ENCODE measurements around the gene SLC4A1. TPM values are rescaled to one million over a fixed set of nuclear protein-coding genes. Genes with fewer than 3 reads are reported as not detected.
A peak's percentile ranks its signal among the peaks of the same experiment; 100 is the strongest.

Gene SLC4A1
- total RNA-seq, 1 experiment from 2014 or later, result not detected

DNA sequence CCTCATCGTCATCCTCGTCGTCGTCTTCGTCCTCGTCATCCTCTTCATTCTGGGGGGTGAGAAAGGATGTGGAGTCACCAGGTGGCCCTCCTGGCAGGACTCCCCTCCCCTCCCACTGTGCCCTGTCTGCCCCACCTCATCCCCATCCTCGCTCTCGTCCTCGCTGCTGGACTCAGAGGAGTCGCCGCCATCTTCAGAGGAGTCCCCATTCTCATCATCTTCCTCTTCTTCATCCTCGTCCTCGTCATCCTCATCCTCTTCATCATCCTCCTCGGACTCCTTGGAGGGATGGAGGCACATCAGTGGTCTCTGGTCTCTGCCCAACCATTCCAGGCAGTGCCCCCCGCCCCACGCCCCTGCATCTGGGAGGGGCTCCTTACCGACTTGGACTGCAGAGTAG lies 60.6 kb downstream of the SLC4A1 start:
- ATAC-seq, result no peak
- no peaks in the 10 kb centered on the region for H3K27me3 Mint-ChIP-seq (ENCODE audit: low read depth)
- TF ChIP-seq RORB (CRISPR knock-in tag; IDR thresholded peaks at IDR 0.05) (no peak), CREM (CRISPR knock-in tag; IDR thresholded peaks at IDR 0.05) (no peak), NR1H2 (CRISPR knock-in tag; IDR thresholded peaks at IDR 0.05) (no peak), GRHL2 (CRISPR knock-in tag; IDR thresholded peaks at IDR 0.05; ENCODE audit: insufficient replicate concordance, severe bottlenecking) (no peak)
- TF ChIP-seq, protein P1, sequence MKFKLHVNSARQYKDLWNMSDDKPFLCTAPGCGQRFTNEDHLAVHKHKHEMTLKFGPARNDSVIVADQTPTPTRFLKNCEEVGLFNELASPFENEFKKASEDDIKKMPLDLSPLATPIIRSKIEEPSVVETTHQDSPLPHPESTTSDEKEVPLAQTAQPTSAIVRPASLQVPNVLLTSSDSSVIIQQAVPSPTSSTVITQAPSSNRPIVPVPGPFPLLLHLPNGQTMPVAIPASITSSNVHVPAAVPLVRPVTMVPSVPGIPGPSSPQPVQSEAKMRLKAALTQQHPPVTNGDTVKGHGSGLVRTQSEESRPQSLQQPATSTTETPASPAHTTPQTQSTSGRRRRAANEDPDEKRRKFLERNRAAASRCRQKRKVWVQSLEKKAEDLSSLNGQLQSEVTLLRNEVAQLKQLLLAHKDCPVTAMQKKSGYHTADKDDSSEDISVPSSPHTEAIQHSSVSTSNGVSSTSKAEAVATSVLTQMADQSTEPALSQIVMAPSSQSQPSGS (CRISPR knock-in tag; IDR thresholded peaks at IDR 0.05; ENCODE audit: borderline replicate concordance, low read depth), result no peak
- TF ChIP-seq, protein P2, sequence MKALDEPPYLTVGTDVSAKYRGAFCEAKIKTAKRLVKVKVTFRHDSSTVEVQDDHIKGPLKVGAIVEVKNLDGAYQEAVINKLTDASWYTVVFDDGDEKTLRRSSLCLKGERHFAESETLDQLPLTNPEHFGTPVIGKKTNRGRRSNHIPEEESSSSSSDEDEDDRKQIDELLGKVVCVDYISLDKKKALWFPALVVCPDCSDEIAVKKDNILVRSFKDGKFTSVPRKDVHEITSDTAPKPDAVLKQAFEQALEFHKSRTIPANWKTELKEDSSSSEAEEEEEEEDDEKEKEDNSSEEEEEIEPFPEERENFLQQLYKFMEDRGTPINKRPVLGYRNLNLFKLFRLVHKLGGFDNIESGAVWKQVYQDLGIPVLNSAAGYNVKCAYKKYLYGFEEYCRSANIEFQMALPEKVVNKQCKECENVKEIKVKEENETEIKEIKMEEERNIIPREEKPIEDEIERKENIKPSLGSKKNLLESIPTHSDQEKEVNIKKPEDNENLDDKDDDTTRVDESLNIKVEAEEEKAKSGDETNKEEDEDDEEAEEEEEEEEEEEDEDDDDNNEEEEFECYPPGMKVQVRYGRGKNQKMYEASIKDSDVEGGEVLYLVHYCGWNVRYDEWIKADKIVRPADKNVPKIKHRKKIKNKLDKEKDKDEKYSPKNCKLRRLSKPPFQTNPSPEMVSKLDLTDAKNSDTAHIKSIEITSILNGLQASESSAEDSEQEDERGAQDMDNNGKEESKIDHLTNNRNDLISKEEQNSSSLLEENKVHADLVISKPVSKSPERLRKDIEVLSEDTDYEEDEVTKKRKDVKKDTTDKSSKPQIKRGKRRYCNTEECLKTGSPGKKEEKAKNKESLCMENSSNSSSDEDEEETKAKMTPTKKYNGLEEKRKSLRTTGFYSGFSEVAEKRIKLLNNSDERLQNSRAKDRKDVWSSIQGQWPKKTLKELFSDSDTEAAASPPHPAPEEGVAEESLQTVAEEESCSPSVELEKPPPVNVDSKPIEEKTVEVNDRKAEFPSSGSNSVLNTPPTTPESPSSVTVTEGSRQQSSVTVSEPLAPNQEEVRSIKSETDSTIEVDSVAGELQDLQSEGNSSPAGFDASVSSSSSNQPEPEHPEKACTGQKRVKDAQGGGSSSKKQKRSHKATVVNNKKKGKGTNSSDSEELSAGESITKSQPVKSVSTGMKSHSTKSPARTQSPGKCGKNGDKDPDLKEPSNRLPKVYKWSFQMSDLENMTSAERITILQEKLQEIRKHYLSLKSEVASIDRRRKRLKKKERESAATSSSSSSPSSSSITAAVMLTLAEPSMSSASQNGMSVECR (CRISPR knock-in tag; IDR thresholded peaks at IDR 0.05; ENCODE audit: borderline replicate concordance), result no peak
- TF ChIP-seq, protein P3, sequence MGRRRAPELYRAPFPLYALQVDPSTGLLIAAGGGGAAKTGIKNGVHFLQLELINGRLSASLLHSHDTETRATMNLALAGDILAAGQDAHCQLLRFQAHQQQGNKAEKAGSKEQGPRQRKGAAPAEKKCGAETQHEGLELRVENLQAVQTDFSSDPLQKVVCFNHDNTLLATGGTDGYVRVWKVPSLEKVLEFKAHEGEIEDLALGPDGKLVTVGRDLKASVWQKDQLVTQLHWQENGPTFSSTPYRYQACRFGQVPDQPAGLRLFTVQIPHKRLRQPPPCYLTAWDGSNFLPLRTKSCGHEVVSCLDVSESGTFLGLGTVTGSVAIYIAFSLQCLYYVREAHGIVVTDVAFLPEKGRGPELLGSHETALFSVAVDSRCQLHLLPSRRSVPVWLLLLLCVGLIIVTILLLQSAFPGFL (CRISPR knock-in tag; IDR thresholded peaks at IDR 0.05; ENCODE audit: borderline replicate concordance), result no peak
- H3K4me3 Mint-ChIP-seq, result no peak overlapping the region
- peaks cover 29% of the 10 kb centered on the region for H3K36me3 Mint-ChIP-seq
- peak overlapping the region; percentile 26; the same call in 1 of the 2 replicates for H3K27ac Mint-ChIP-seq
- CTCF ChIA-PET, result interaction anchor here (0.7 to 2.6 kb wide), 7 partner anchors 11 to 263 kb away, joined by 3 to 20 read pairs (median 5); partner anchors contain the start of gene GRN
- H3K4me1 Mint-ChIP-seq, result peaks cover 26% of the 10 kb centered on the region
- no peaks in the 10 kb centered on the region for H3K9me3 Mint-ChIP-seq
- POLR2A ChIA-PET, result interaction anchor here (0.6 to 0.9 kb wide), 3 partner anchors 48 to 1036 kb away, joined by 3 to 5 read pairs (median 4); partner anchors contain the start of gene NBR1
- DNase-seq (ENCODE audit: low spot score), result no peak

DNA sequence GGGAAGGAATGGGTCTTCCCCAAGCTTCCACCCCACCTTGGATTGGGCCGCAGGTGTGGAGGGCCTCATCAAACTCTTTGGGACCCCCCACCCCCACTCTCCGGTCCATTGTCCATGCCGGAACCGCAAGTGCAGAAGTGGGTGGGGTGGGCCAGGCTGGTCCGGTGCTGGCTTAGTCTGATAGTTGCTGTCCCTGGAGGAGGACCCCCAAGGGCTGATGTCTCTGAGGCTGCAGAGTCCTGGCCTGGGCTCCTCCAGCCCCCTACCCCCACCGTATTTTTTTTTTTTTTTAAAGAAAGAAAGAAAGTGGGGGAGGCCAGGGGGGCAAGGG lies 61.1 kb downstream of the SLC4A1 start:
- CTCF ChIA-PET, result interaction anchor here (0.6 to 2.6 kb wide), 19 partner anchors 11 to 990 kb away, joined by 3 to 20 read pairs (median 5); partner anchors contain the start of genes GRN, HDAC5, RUNDC3A and SLC25A39
- H3K27me3 Mint-ChIP-seq (ENCODE audit: low read depth), result no peaks in the 10 kb centered on the region
- ATAC-seq (no peak), DNase-seq (ENCODE audit: low spot score) (no peak)
- H3K36me3 Mint-ChIP-seq, result peaks cover 28% of the 10 kb centered on the region
- no peak overlapping the region for H3K27ac Mint-ChIP-seq
- no peak overlapping the region for H3K4me3 Mint-ChIP-seq
- POLR2A ChIA-PET, result interaction anchor here (0.6 to 1.1 kb wide), 4 partner anchors 11 to 1035 kb away, joined by 3 to 5 read pairs (median 4); partner anchors contain the start of gene NBR1
- H3K9me3 Mint-ChIP-seq, result no peaks in the 10 kb centered on the region
- TF ChIP-seq NFATC4 (CRISPR knock-in tag; IDR thresholded peaks at IDR 0.05), result no peak
- no peak for TF ChIP-seq GRHL2 (CRISPR knock-in tag; IDR thresholded peaks at IDR 0.05; ENCODE audit: insufficient replicate concordance, severe bottlenecking)
- TF ChIP-seq, protein P4, sequence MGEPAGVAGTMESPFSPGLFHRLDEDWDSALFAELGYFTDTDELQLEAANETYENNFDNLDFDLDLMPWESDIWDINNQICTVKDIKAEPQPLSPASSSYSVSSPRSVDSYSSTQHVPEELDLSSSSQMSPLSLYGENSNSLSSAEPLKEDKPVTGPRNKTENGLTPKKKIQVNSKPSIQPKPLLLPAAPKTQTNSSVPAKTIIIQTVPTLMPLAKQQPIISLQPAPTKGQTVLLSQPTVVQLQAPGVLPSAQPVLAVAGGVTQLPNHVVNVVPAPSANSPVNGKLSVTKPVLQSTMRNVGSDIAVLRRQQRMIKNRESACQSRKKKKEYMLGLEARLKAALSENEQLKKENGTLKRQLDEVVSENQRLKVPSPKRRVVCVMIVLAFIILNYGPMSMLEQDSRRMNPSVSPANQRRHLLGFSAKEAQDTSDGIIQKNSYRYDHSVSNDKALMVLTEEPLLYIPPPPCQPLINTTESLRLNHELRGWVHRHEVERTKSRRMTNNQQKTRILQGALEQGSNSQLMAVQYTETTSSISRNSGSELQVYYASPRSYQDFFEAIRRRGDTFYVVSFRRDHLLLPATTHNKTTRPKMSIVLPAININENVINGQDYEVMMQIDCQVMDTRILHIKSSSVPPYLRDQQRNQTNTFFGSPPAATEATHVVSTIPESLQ (CRISPR knock-in tag; IDR thresholded peaks at IDR 0.05), result no peak
- H3K4me1 Mint-ChIP-seq, result peaks cover 26% of the 10 kb centered on the region

DNA sequence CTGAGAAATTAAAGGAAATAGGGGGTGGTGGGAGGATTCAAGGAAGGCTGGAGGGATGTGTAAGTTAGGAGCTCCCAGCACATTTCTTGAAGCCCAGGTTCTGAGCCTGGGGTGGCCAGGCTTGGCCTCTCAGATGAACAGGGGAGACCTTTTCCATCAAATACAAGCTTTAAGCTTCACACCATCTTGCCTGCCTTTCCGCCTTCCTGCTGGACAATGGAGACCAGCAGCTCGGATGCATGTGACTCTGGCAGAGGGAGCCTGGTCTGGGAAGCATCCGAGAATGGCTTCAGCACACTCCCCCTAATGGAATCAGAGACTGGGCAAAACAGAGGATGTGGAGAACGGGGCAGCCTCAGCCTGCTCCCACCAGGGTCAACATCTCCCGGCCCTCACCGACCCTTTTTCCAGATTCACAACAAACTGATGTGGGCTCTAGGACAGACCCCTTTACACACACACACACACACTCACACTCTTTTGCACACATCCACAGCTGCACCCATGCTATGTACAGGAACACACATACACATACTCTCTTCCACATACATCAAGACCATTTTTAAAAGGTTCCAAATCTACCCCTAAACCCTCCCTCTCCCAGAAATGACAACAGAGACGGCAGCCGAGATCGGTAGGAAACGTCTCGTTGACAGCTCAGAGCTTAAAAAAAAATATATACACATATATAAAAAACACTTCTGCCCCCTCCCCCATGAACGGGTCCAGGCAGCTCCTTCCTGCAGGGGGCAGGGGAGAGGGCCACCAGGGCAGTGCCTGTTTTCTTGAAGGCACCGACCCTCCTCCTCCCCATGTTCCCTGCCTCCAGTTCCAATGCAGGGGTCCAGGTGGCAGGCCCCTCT lies 61.7 kb downstream of the SLC4A1 start:
- peaks cover 22% of the 10 kb centered on the region for H3K36me3 Mint-ChIP-seq
- DNase-seq (ENCODE audit: low spot score) (no peak), ATAC-seq (no peak)
- no peaks in the 10 kb centered on the region for H3K9me3 Mint-ChIP-seq
- peak overlapping the region; percentile 27 for H3K27ac Mint-ChIP-seq
- H3K4me3 Mint-ChIP-seq, result no peak overlapping the region
- H3K27me3 Mint-ChIP-seq (ENCODE audit: low read depth), result no peaks in the 10 kb centered on the region
- TF ChIP-seq ZNF121 (CRISPR knock-in tag; IDR thresholded peaks at IDR 0.05), result peak; percentile 36; the same call in 1 of the 2 replicates
- TF ChIP-seq, protein P5, sequence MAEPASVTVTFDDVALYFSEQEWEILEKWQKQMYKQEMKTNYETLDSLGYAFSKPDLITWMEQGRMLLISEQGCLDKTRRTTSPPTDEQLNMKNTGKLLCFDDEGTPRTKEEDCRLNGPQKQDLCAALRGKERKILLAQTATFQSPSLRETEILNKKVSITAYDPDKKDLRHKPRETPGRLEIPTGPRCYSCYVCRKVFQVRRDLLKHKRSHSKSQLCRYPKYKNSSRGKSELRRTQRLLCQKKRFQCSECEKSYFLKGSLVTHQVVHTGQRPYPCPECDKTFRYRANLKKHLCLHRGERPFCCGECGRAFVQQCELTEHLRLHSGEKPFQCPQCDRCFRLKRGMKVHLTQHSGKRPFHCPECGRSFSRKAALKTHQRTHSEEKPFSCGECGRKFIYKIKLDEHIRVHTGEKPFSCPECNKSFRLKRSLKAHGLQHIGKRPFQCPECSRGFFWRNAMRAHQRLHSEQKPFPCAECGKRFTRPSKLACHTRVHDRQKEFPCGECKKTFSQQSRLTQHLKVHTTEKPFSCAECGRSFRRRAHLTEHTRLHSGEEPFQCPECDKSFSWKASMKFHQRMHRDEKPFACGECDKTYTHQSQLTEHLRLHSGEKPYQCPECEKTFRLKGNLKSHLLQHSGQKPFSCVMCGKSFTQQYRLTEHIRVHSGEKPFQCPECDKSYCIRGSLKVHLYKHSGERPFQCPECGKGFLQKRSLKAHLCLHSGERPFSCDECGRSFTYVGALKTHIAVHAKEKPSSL (CRISPR knock-in tag; conservative IDR thresholded peaks at IDR 0.05), result no peak
- ChIA-PET CTCF (interaction anchor here (0.6 to 2.6 kb wide), 24 partner anchors 12 to 991 kb away, joined by 3 to 20 read pairs (median 4); partner anchors contain the start of genes GRN, HDAC5, RUNDC3A and SLC25A39), POLR2A (interaction anchor here (0.7 to 1.3 kb wide), 5 partner anchors 11 to 109 kb away, joined by 3 to 5 read pairs (median 4); partner anchors contain the start of gene UBTF)
- H3K4me1 Mint-ChIP-seq, result peaks cover 25% of the 10 kb centered on the region
